RWPE2 (cell line): ENCODE results near the gene IL20.

ENCODE experiments used
- ATAC-seq: fragments of 200-7000 bp; cut with Tn5 transposase; 3 replicates; pipeline ENCODE4 v1.9.1; 2021; ENCODE audit warnings: low read depth
- DNase-seq: peaks from one replicate; pipeline ENCODE4 v3.0.0-alpha.2; 2020; ENCODE audit warnings: low spot score
- H3K27ac ChIP-seq: fragments of 450-650 bp; 2 replicates; pipeline ENCODE4 v1.5.1; 2017; ENCODE audit warnings: mild to moderate bottlenecking; ENCODE audit not compliant: poor library complexity, severe bottlenecking
- H3K27me3 ChIP-seq: fragments of 250-450 bp; sonication (Bioruptor Pico); 2 replicates; pipeline ENCODE4 v1.5.1; 2021; ENCODE audit warnings: mild to moderate bottlenecking, moderate library complexity; ENCODE audit not compliant: insufficient read depth, poor library complexity, severe bottlenecking
- H3K36me3 ChIP-seq: fragments of 250-450 bp; sonication (Bioruptor Pico); 2 replicates; pipeline ENCODE4 v1.5.1; 2020; ENCODE audit warnings: low read depth, mild to moderate bottlenecking, moderate library complexity
- H3K4me1 ChIP-seq: fragments of 250-450 bp; sonication (Bioruptor Pico); 2 replicates; pipeline ENCODE4 v1.5.1; 2021; ENCODE audit warnings: mild to moderate bottlenecking, moderate library complexity; ENCODE audit not compliant: insufficient read depth, poor library complexity, severe bottlenecking
- H3K4me3 ChIP-seq: fragments of 250-450 bp; sonication (Bioruptor Pico); 2 replicates; pipeline ENCODE4 v1.5.1; 2021; ENCODE audit warnings: mild to moderate bottlenecking, moderate library complexity; ENCODE audit not compliant: severe bottlenecking
- H3K9me3 ChIP-seq: fragments of 250-450 bp; sonication (Bioruptor Pico); 2 replicates; pipeline ENCODE4 v1.5.1; 2021; ENCODE audit warnings: mild to moderate bottlenecking, moderate library complexity; ENCODE audit not compliant: severe bottlenecking
- CTCF ChIP-seq: fragments of 450-650 bp; IDR thresholded peaks from one replicate; pipeline ENCODE4 v1.5.1; 2017; ENCODE audit warnings: mild to moderate bottlenecking, moderate library complexity; ENCODE audit not compliant: poor library complexity, severe bottlenecking

Gene IL20

GRCh38 chr1:206915030-206915735, 49.8 kb downstream of the IL20 start:
- Histone ChIP-seq H3K9me3 (no peaks in the 10 kb centered on the region), H3K27me3 (no peaks in the 10 kb centered on the region), H3K4me3 (no peak overlapping the region), H3K27ac (no peak overlapping the region), H3K4me1 (no peaks in the 10 kb centered on the region), H3K36me3 (no peaks in the 10 kb centered on the region)
- TF ChIP-seq CTCF, result no peak
- DNase-seq (no peak), ATAC-seq (no peak)

- no peaks in the 10 kb centered on the region for H3K9me3 ChIP-seq
- no peaks in the 10 kb centered on the region for H3K4me1 ChIP-seq
- no peaks in the 10 kb centered on the region for H3K27me3 ChIP-seq
- H3K27ac ChIP-seq, result no peak overlapping the region
- ATAC-seq (no peak), DNase-seq (no peak)
- no peaks in the 10 kb centered on the region for H3K36me3 ChIP-seq
- H3K4me3 ChIP-seq, result no peak overlapping the region
- no peak for TF ChIP-seq CTCF
Measured at GRCh38 chr1:206916000-206916709, 50.7 kb downstream of the IL20 start.

GRCh38 chr1:206918076-206918475, 52.7 kb downstream of the IL20 start:
- no peaks in the 10 kb centered on the region for H3K27me3 ChIP-seq
- no peak for TF ChIP-seq CTCF
- H3K27ac ChIP-seq, result no peak overlapping the region
- DNase-seq (no peak), ATAC-seq (no peak)
- no peaks in the 10 kb centered on the region for H3K9me3 ChIP-seq
- no peak overlapping the region for H3K4me3 ChIP-seq
- H3K4me1 ChIP-seq, result no peaks in the 10 kb centered on the region
- H3K36me3 ChIP-seq, result no peaks in the 10 kb centered on the region
